ENCODE measurements around the gene MLLT3.
"Not testable (repeated sequence)": the region's sequence is repeated elsewhere in the genome, so short reads cannot be mapped to it uniquely, and the experiment has no call there.

MLLT3 gene

GRCh38 chr9:20594608-20595007 is 27.7 kb downstream of the MLLT3 start:
- DNase-seq (ENCODE audit: low spot score) = no peak

DNA sequence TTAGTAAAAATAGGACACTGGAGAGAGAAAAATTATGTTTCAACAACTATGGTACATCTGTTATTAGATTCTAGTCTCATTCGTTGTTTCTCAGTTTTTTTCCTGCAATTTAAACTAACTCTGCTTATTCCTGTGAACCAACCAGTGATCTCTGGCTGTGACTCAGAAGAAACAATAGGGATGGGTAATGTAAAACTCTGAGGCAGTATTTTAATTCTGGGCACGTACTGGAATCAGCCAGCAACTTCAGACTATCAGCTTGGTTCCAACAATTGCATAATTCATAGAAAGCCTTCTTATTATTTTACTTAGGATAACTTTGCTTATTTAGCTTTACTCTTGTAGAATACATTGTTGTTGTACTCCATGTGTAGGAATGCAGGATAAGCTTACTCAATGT is 28.8 kb downstream of the MLLT3 start:
- DNase-seq (ENCODE audit: low spot score) = peak; percentile 22

GRCh38 chr9:20593105-20593504 is 29.2 kb downstream of the MLLT3 start:
- DNase-seq (ENCODE audit: low spot score) = no peak

DNA sequence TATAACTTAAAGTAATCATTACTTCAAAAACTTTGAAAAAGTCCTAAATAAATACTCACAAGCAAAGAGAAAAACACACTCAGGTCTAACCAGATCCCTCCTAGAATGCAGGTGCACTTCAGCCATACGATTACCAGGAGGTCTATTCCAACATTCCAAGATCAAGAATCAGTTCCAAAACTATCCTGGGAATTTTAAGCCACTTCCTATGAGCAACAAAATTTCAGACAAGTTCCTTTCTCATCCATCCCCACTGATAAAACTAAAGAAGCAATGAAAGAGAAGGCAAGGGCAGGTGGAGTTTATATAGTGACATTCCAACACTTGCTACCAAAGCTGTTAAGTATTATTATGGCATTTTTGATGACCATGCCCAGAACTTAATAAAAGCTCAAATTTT is 29.6 kb downstream of the MLLT3 start:
- no peak for DNase-seq (ENCODE audit: low spot score)

GRCh38 chr9:20591223-20591622 is 31.1 kb downstream of the MLLT3 start:
- no peak for DNase-seq (ENCODE audit: low spot score)

DNA sequence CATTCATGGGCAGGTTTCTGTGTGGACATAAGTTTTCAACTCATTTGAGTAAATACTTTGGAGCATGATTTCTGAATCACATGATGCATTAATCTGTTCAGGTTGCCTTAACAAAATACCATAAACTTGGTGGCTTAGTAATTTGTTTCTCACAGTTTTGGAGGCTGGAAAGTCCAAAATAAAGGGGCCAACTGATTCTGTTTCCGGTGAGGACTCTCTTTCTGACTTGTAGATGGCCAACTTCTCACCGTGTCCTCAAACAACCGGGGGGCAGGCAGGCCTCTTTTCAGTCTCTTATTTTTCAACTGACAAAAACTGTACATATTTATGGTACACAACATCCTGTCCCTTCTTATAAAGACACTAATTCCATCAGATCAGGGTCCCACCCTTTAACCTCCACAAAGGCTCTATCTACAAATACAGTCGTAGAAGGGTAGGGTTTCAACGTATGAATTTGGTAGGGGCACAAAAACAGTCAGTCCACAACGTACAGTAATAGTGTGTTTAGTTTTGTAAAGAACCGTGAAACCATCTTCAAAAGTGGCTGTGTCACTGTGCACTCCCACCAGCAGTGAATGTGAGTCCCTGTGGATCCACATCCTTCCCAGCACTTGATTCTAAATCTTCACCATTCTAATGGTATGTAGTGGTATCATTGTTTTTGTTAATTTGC is 37.2 kb downstream of the MLLT3 start:
- no peak for DNase-seq (ENCODE audit: low spot score)

DNA sequence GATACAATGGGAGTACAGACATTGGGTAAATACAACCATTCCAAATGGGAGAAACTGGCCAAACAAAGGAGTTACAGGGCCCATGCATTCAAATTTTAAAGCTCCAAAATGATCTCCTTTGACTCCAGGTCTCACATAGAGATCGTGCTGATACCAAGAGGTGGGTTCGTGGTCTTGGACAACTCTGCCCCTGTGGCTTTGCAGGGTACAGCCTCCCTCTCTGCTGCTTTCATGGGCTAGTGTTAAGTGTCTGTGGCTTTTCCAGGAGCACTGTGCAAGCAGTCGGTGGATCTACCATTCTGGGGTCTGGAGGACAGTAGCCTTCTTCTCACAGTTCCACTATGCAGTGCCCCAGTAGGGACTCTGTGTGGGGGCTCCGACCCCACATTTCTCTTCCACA is 39.2 kb downstream of the MLLT3 start:
- DNase-seq (ENCODE audit: low spot score) = not testable (repeated sequence)

DNA sequence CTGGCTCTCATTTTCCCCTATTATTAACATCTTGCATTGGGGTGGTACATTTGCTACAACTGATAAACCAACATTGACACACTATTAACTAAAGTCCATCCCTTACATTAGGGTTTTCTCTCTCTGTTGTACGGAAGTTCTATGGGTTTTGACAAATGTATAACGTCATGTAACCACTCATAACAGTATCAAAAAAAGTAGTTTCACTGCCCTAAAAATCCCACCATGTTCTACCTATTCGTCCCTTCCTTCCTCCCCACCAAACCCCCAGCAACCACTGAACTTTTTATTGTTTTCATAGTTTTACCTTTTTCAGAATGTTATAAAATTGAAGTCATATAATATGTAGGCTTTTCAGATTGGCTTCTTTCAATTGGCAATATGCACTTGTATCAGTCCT is 40.1 kb downstream of the MLLT3 start:
- no peak for DNase-seq (ENCODE audit: low spot score)

DNA sequence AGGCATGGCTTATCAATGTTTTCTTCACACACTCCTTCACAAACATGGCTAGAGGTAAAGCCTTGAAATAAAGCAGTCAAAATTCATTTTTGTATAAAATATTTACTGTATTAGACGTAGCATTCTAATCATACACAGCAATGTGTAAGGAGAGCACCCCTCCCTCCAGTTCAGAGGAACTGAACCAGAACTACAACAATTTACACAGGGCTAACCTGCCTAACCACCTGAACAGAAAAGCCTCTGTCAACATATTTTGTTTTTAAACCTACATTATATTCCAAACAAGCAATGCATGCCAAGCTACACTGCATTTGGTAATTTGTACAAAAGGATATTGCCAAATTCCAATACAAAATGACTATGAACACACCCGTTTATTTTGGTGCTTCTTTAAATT is 41.6 kb downstream of the MLLT3 start:
- no peak for DNase-seq (ENCODE audit: low spot score)

GRCh38 chr9:20579524-20580314 is 42.6 kb downstream of the MLLT3 start:
- DNase-seq (ENCODE audit: low spot score) = peak; percentile 17

DNA sequence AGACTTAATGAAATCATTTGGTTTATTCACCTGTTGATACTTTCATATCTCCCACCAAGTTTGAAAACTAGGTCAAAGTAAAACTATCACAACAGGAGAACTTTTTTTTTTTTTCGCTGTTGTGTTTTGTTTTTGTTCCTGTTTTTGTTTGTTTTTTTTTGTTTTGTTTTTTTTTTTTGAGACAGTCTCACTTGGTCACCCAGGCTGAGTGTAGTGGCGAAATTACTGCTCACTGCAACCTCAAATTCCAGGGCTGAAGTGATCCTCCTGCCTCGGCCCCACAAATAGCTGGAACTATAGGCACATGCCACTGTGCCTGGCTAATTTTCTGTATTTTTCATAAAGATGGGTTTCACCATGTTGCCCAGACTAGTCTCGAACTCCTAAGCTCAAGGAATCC is 49.3 kb downstream of the MLLT3 start:
- no peak for DNase-seq (ENCODE audit: low spot score)

- DNase-seq (ENCODE audit: low spot score) = peak; percentile 49
Observed at GRCh38 chr9:20570756-20571155, 51.5 kb downstream of the MLLT3 start.

GRCh38 chr9:20570087-20570486 is 52.2 kb downstream of the MLLT3 start:
- DNase-seq (ENCODE audit: low spot score) = peak; percentile 43

- no peak for DNase-seq (ENCODE audit: low spot score)
Observed at GRCh38 chr9:20569525-20569924, 52.8 kb downstream of the MLLT3 start.

GRCh38 chr9:20568400-20568799 is 53.9 kb downstream of the MLLT3 start:
- no peak for DNase-seq (ENCODE audit: low spot score)

GRCh38 chr9:20566401-20566800 is 55.9 kb downstream of the MLLT3 start:
- no peak for DNase-seq (ENCODE audit: low spot score)

DNA sequence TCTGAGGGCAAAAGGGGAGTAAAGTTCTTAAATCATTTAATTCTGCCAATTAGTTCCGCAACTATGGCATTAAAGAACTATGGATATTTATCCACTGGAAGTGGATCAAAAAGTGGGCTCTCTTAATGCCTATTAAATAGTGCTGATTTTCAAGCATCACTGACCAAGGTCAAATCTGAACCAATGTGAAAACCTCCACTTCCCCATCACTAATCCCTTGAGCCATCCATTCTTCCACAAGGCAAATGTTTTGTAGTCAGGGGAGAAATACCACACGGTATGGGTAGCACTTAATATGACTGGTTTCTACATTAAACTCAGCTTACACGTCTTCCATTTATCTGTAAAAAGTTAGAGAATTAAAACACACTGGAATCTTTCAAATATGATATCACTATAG is 57.6 kb downstream of the MLLT3 start:
- DNase-seq (ENCODE audit: low spot score) = no peak

- no peak for DNase-seq (ENCODE audit: low spot score)
Observed at GRCh38 chr9:20563917-20564316, 58.4 kb downstream of the MLLT3 start.

DNA sequence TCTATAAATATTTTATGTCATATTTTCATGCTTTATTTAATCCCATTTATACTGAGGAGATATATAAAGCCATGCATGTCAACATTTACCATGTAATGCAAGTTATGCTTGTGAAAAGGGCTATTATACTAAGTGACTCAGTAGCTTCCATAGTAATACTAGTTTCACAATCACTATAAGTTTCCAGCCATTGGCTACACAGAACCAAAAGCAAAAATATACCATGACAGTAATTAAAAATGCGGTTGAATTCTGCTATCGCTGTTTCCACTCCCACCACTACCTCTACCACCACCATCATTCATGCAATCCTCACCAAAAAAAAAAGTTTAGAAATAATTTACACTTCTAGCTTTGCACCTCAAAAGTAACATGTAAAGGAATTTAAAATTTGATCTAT is 60.2 kb downstream of the MLLT3 start:
- DNase-seq (ENCODE audit: low spot score) = no peak

DNA sequence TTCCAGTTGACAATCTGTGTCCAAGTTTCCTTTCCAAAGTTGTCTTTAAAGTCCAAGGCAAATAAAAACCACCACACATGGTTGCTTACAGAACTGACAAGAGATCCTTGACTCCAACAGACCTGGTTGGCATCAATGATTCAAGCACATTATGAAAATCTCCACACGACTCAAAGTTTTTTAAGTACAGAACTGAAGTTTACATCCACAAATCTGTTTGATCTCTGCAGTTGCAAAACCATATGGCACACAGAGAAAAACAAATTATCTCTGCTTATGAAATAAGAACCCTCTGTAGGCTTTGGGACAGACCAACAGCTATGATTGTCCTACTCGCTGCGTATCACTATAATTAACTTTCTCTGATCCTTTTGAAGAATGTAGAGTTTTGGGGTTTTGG is 60.8 kb downstream of the MLLT3 start:
- DNase-seq (ENCODE audit: low spot score) = no peak

- DNase-seq (ENCODE audit: low spot score) = no peak
Observed at GRCh38 chr9:20559231-20559890, 62.9 kb downstream of the MLLT3 start.

GRCh38 chr9:20558566-20559016 is 63.7 kb downstream of the MLLT3 start:
- peak; percentile 78 for DNase-seq (ENCODE audit: low spot score)
